B cell (primary cell): ENCODE results near the gene PSRC1. TPM values are rescaled to one million over a fixed set of nuclear protein-coding genes. Genes with fewer than 3 reads are reported as not detected.

ENCODE experiments used
- ATAC-seq: fragments of 200-7000 bp; cut with Tn5 transposase; one replicate; pipeline ENCODE4 v1.10.0; 2021; ENCODE audit warnings: low read depth, mild to moderate bottlenecking, moderate number of reproducible peaks, moderate library complexity
- CTCF ChIA-PET: fragments of 350-600 bp; sonication (Branson Sonifier 250); formaldehyde crosslinking; loops from one replicate; lab custom pipeline; 2021; ENCODE audit warnings: antibody characterized with exemption, inconsistent platforms; lab: Charles Lee
- POLR2A ChIA-PET: fragments of 350-600 bp; sonication (Branson Sonifier 250); formaldehyde crosslinking; loops from one replicate; lab custom pipeline; 2021; ENCODE audit warnings: antibody characterized with exemption; lab: Charles Lee
- DNase-seq: peaks from one replicate; pipeline ENCODE4 v3.0.0; 2013
- H2AFZ ChIP-seq: 2 replicates; pipeline ENCODE4 v1.6.1; 2012; ENCODE audit warnings: mild to moderate bottlenecking, low read depth, low read length; ENCODE audit not compliant: insufficient read depth, poor library complexity, severe bottlenecking
- H3K27ac ChIP-seq, 2 donors: 1 replicate in 1 of 2; 2 replicates in 1 of 2; pipeline ENCODE4 v1.5.1; 2012 to 2013; ENCODE audit warnings: low read length in 2 of 2, mild to moderate bottlenecking in 2 of 2, moderate library complexity in 1 of 2
- H3K27me3 ChIP-seq, 4 experiments: fragments of 200-600 bp in 1 of 4; sonication (generic) in 1 of 4; replicated peaks in 1 of 4; 1 replicate in 2 of 4; 2 replicates in 2 of 4; pipeline versions ENCODE4 v1.6.1 to v1.7.0; 2013 to 2016; ENCODE audit warnings: low read length in 3 of 4, mild to moderate bottlenecking in 2 of 4, mixed read lengths in 1 of 4, moderate library complexity in 1 of 4; ENCODE audit not compliant: insufficient read depth in 4 of 4, control insufficient read depth in 3 of 4; ENCODE audit errors: control extremely low read depth in 1 of 4
- H3K36me3 ChIP-seq, 2 experiments: replicated peaks in 1 of 2; 1 replicate in 1 of 2; 2 replicates in 1 of 2; pipeline versions ENCODE4 v1.6.1 to v1.7.1; 2013; ENCODE audit warnings: low read length in 1 of 2; ENCODE audit not compliant: insufficient read depth in 2 of 2, control insufficient read depth in 1 of 2; ENCODE audit errors: control extremely low read depth in 1 of 2, extremely low read depth in 1 of 2
- H3K4me1 ChIP-seq, 2 donors: fragments of 200-600 bp in 1 of 2; sonication (generic) in 1 of 2; 1 replicate in 1 of 2; 2 replicates in 1 of 2; pipeline versions ENCODE4 v1.5.1 to v1.6.1; 2013 to 2017; ENCODE audit warnings: low read length in 2 of 2; ENCODE audit not compliant: control insufficient read depth in 2 of 2, insufficient read depth in 2 of 2
- H3K4me2 ChIP-seq: replicated peaks from 2 replicates; pipeline ENCODE3; 2012; ENCODE audit warnings: mild to moderate bottlenecking, low read depth, low read length; ENCODE audit not compliant: poor library complexity, severe bottlenecking
- H3K4me3 ChIP-seq, 5 experiments: fragments of 200-600 bp in 1 of 5; sonication (generic) in 1 of 5; 1 replicate in 3 of 5; 2 replicates in 2 of 5; pipeline versions ENCODE4 v1.5.1 to v1.7.0; 2011 to 2016; ENCODE audit warnings: low read length in 4 of 5, mild to moderate bottlenecking in 4 of 5, low read depth in 2 of 5, control low read depth in 1 of 5, moderate library complexity in 1 of 5; ENCODE audit not compliant: insufficient read depth in 1 of 5; ENCODE audit errors: control extremely low read depth in 1 of 5, extremely low read depth in 1 of 5
- H3K79me2 ChIP-seq: fragments of 200-600 bp; sonication (generic); one replicate; pipeline ENCODE4 v1.6.0; 2016; ENCODE audit warnings: low read length; ENCODE audit not compliant: control insufficient read depth, insufficient read depth
- H3K9ac ChIP-seq: fragments of 200-600 bp; sonication (generic); 2 replicates; pipeline ENCODE4 v1.6.1; 2017; ENCODE audit warnings: mild to moderate bottlenecking, low read length, moderate library complexity
- H3K9me3 ChIP-seq, 3 donors: one replicate each; pipeline versions ENCODE4 v1.6.1 to v1.7.1; 2013; ENCODE audit warnings: low read length in 2 of 3; ENCODE audit not compliant: control insufficient read depth in 2 of 3, insufficient read depth in 1 of 3; ENCODE audit errors: control extremely low read depth in 1 of 3
- H4K20me1 ChIP-seq: 2 replicates; pipeline ENCODE4 v1.6.0; 2012; ENCODE audit warnings: mild to moderate bottlenecking, low read length; ENCODE audit not compliant: insufficient read depth, control insufficient read depth, poor library complexity, severe bottlenecking
- H3K27ac Mint-ChIP-seq: one replicate; pipeline ENCODE4 v1.8.0; 2021; ENCODE audit warnings: mixed read lengths
- H3K27me3 Mint-ChIP-seq: one replicate; pipeline ENCODE4 v1.8.0; 2021; ENCODE audit warnings: mixed read lengths
- H3K4me1 Mint-ChIP-seq: one replicate; pipeline ENCODE4 v1.8.0; 2021; ENCODE audit warnings: mixed read lengths
- H3K4me3 Mint-ChIP-seq: one replicate; pipeline ENCODE4 v1.8.0; 2021; ENCODE audit warnings: mixed read lengths
- H3K9me3 Mint-ChIP-seq: one replicate; pipeline ENCODE4 v1.8.0; 2022; ENCODE audit warnings: mixed read lengths; ENCODE audit not compliant: insufficient read depth
- EZH2 ChIP-seq: IDR thresholded peaks from 2 replicates; pipeline ENCODE4 v1.6.1; 2012; ENCODE audit warnings: borderline replicate concordance, low read depth, mild to moderate bottlenecking, moderate library complexity, low read length; ENCODE audit not compliant: insufficient read depth, poor library complexity, severe bottlenecking
- WGBS: methylation state at CpG from one replicate; pipeline ENCODE4 v1.1.5; 2013; ENCODE audit warnings: missing lambda C conversion rate; ENCODE audit not compliant: insufficient coverage; 5-methylcytosine and 5-hydroxymethylcytosine counted together
- intact Hi-C: fragments of 100-400 bp; cut with micrococcal nuclease; formaldehyde crosslinking; loops from one replicate; pipeline ENCODE4 v1.10.0; 2022
- polyA plus RNA-seq: library from polyadenylated mRNA; depleted of rRNA; stranded (reverse); fragments of >200 nt; gene quantifications from 2 replicates; pipeline ENCODE4 v1.2.3, GENCODE V29; 2012
- total RNA-seq, 2 donors: library from RNA; stranded (reverse); fragments of 120-200 nt in 1 of 2; gene quantifications; 1 replicate in 1 of 2; 2 replicates in 1 of 2; pipeline versions ENCODE4 v1.2.3 to v1.2.4, GENCODE V29; 2013 to 2022
- TF ChIP-seq, protein P1 (sequence below): fragments of 200-600 bp; IDR thresholded peaks from one replicate; pipeline ENCODE4 v1.8.0; 2022; ENCODE audit warnings: antibody characterized with exemption, mild to moderate bottlenecking

PSRC1 gene
- total and polyA plus RNA-seq, 2 donors (not counting 1 experiment from before 2014, with no cell fraction given), result 0.25 TPM; not detected in 1

DNA sequence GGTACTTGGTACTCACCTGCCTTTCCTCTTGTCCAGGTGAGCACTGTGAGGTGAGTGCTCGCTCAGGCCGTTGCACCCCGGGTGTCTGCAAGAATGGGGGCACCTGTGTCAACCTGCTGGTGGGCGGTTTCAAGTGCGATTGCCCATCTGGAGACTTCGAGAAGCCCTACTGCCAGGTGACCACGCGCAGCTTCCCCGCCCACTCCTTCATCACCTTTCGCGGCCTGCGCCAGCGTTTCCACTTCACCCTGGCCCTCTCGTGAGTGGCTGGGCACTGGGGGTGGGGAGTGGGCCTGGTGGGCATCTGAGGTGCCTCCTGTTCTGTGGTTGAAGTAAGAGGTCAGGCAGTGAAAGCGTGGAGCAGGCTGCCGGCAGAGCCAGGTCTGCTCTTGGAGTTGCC, 21.9 kb downstream of the PSRC1 start:
- peaks cover 4% of the 10 kb centered on the region for H3K4me1 Mint-ChIP-seq
- H3K27me3 ChIP-seq, result peaks cover 0 to 4% (median 0%) of the 10 kb centered on the region in 4 experiments
- H3K4me3 ChIP-seq, result no peak overlapping the region
- no peak overlapping the region for H2AFZ ChIP-seq
- intact Hi-C loops, result no loop called here
- H3K36me3 ChIP-seq, result no peaks in the 10 kb centered on the region
- H3K9me3 ChIP-seq, result no peaks in the 10 kb centered on the region
- H3K4me3 Mint-ChIP-seq, result no peak overlapping the region
- H3K4me1 ChIP-seq, result peaks cover 0 to 3% of the 10 kb centered on the region in 2 donors
- H3K79me2 ChIP-seq, result no peaks in the 10 kb centered on the region
- H3K27ac Mint-ChIP-seq, result no peak overlapping the region
- no peaks in the 10 kb centered on the region for H3K9me3 Mint-ChIP-seq
- ChIA-PET POLR2A (no interaction called here), CTCF (interaction anchor here (8.1 kb wide), 1 partner anchor 139 kb away, joined by 73 read pairs; no protein-coding TSS in a partner anchor)
- no peak overlapping the region for H3K9ac ChIP-seq
- no peak overlapping the region for H3K4me2 ChIP-seq
- H3K27me3 Mint-ChIP-seq, result peaks cover 6% of the 10 kb centered on the region
- H3K27ac ChIP-seq, result no peak overlapping the region
- WGBS, result 93% methylated on average over 16 of the region's 16 CpGs
- ATAC-seq (no peak), DNase-seq (no peak)
- no peaks in the 10 kb centered on the region for H4K20me1 ChIP-seq
- TF ChIP-seq, protein P1, sequence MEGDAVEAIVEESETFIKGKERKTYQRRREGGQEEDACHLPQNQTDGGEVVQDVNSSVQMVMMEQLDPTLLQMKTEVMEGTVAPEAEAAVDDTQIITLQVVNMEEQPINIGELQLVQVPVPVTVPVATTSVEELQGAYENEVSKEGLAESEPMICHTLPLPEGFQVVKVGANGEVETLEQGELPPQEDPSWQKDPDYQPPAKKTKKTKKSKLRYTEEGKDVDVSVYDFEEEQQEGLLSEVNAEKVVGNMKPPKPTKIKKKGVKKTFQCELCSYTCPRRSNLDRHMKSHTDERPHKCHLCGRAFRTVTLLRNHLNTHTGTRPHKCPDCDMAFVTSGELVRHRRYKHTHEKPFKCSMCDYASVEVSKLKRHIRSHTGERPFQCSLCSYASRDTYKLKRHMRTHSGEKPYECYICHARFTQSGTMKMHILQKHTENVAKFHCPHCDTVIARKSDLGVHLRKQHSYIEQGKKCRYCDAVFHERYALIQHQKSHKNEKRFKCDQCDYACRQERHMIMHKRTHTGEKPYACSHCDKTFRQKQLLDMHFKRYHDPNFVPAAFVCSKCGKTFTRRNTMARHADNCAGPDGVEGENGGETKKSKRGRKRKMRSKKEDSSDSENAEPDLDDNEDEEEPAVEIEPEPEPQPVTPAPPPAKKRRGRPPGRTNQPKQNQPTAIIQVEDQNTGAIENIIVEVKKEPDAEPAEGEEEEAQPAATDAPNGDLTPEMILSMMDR, result no peak
- no peak for TF ChIP-seq EZH2

DNA sequence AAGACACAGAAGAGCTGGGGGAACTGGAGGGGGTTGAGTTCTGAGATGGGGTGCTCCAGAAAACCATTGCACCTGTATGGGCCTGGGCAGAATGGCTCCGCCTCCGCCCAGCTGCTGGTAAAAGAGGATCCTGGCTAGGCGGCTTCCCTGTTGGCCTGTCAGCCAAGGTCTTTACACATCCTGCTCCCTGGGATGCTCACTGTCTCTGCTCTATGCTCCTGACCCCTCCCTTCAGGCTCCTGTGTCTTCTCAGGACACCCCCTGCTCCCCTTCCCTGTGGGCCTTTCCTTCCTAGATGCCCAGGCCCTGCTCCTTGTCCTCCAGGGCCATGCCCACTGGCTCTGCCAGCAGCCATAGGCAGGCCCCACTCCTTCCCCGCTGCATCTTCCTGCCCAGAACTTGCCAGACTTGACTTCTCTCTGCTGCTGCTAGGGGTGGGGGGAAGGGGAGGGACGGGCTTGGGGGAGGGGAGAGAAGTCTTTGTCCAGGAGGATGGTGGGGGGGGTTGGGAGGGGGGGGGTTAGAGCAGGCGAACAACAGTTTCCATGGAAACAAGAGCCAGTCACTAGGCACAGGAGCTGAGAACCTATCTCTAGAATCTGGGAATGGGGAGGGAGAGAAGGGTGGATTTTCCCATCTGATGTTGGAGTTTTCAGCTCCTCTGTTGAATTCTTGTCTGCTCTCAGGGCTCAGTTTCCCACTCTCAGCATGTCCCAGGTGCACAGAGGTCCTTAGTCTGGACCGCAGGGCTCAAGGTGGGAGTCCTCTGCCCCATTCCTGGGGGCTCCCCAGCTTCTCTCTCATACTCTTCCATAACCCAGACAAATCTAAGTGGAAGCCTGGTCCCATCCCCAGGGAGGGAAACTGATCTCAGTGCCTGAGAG, 23.0 kb downstream of the PSRC1 start:
- Mint-ChIP-seq H3K4me3 (no peak overlapping the region), H3K4me1 (peaks cover 4% of the 10 kb centered on the region), H3K9me3 (no peaks in the 10 kb centered on the region), H3K27me3 (peaks cover 9% of the 10 kb centered on the region), H3K27ac (no peak overlapping the region)
- Histone ChIP-seq H3K4me1 (peaks cover 0 to 3% of the 10 kb centered on the region in 2 donors), H4K20me1 (no peaks in the 10 kb centered on the region), H3K9ac (no peak overlapping the region), H3K27ac (no peak overlapping the region), H2AFZ (no peak overlapping the region), H3K4me2 (no peak overlapping the region), H3K9me3 (no peaks in the 10 kb centered on the region), H3K36me3 (no peaks in the 10 kb centered on the region), H3K27me3 (peaks cover 0 to 4% (median 0%) of the 10 kb centered on the region in 4 experiments), H3K4me3 (no peak overlapping the region), H3K79me2 (no peaks in the 10 kb centered on the region)
- WGBS, result 86% methylated on average over 5 of the region's 7 CpGs
- intact Hi-C loops, result no loop called here
- ChIA-PET POLR2A (no interaction called here), CTCF (interaction anchor here (1.3 to 8.1 kb wide), 2 partner anchors 17 to 140 kb away, joined by 3 to 73 read pairs; no protein-coding TSS in a partner anchor)
- ATAC-seq (no peak), DNase-seq (no peak)
- TF ChIP-seq, protein P1, result no peak
- no peak for TF ChIP-seq EZH2
